Measurements from ENCODE around the gene RESF1.

RESF1 gene

GRCh38 chr12:31951008-31951407 lies 8.2 kb upstream of the RESF1 start:
- no peak for DNase-seq (ENCODE audit: low read depth)
- TF ChIP-seq, protein P1, sequence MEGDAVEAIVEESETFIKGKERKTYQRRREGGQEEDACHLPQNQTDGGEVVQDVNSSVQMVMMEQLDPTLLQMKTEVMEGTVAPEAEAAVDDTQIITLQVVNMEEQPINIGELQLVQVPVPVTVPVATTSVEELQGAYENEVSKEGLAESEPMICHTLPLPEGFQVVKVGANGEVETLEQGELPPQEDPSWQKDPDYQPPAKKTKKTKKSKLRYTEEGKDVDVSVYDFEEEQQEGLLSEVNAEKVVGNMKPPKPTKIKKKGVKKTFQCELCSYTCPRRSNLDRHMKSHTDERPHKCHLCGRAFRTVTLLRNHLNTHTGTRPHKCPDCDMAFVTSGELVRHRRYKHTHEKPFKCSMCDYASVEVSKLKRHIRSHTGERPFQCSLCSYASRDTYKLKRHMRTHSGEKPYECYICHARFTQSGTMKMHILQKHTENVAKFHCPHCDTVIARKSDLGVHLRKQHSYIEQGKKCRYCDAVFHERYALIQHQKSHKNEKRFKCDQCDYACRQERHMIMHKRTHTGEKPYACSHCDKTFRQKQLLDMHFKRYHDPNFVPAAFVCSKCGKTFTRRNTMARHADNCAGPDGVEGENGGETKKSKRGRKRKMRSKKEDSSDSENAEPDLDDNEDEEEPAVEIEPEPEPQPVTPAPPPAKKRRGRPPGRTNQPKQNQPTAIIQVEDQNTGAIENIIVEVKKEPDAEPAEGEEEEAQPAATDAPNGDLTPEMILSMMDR (conservative IDR thresholded peaks at IDR 0.05; ENCODE audit: low read depth, low read length) = no peak
- H3K4me3 ChIP-seq (ENCODE audit: low read depth, low read length) = no peak overlapping the region

GRCh38 chr12:31951939-31952338 lies 7.3 kb upstream of the RESF1 start:
- H3K4me3 ChIP-seq (ENCODE audit: low read depth, low read length) = no peak overlapping the region
- DNase-seq (ENCODE audit: low read depth) = no peak
- TF ChIP-seq, protein P1 (conservative IDR thresholded peaks at IDR 0.05; ENCODE audit: low read depth, low read length) = no peak

DNA sequence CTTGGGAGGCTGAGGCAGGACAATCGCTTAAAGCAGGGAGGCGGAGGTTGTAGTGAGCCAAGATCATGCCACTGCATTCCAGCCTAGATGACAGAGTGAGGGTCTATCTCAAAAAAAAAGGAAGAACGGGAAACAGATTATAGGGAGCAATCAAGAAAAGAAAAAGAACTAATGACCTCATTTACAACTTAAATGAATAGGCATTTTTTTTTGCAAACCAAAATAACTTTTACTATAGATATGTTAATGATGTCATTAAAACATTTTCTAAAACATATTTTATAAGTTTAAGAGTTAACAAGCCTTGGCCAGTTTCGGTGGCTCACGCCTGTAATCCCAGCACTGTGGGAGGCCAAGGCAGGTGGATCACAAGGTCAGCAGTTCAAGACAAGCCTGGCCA lies 6.8 kb upstream of the RESF1 start:
- TF ChIP-seq, protein P1 (conservative IDR thresholded peaks at IDR 0.05; ENCODE audit: low read depth, low read length) = no peak
- no peak overlapping the region for H3K4me3 ChIP-seq (ENCODE audit: low read depth, low read length)

DNA sequence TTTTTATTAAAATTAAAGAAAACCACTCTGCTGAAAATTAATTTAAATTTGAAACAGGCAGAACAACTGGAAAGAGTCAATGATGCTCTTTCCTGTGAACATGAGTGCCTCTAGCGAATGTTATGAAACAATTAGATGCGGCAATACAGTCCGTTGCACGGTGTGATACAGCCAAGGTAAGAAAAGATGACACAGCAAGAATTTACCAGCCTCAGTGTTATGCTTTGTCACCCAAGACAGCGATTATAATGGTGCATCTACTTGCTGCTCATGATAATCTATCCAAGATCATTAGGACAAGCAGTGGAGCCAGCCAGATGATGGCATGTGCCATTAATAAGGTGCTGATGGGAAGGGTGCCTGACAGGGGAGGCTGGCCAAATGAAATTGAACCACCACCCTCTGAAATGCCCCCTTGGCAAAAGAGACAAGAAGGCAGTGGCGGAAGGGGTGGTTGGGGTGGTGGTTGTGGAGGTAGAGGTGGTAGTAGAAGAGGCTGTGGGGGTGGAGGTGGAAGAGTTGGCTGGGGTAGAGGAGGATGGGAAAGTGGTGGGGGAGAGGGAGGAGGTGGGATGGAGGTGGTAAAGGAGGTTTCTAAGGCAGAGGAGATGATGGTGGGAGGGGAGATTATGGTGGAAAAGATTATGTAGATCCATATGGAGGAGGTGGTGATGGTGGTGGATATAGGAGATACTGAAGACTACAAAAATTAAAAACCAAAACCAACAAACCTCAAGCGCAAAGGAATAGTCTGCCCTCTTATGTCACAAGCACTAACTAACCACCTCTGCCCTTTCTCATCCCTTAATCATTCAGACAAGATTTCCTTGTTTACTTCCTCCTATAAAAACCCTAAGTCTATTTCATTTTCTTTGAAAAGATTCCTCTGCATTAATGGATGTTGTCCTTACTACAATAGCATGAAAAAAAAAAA lies 4.0 kb upstream of the RESF1 start:
- H3K4me3 ChIP-seq (ENCODE audit: low read depth, low read length) = no peak overlapping the region
- DNase-seq (ENCODE audit: low read depth) = no peak
- TF ChIP-seq, protein P1 (conservative IDR thresholded peaks at IDR 0.05; ENCODE audit: low read depth, low read length) = no peak

More for the DNA sequence above, 6.8 kb upstream of the RESF1 start:
- no peak for DNase-seq (ENCODE audit: low read depth)

- peak overlapping the region; percentile 82 for H3K4me3 ChIP-seq (ENCODE audit: low read depth, low read length)
- TF ChIP-seq, protein P1 (conservative IDR thresholded peaks at IDR 0.05; ENCODE audit: low read depth, low read length) = no peak
- DNase-seq (ENCODE audit: low read depth) = peak; percentile 80
Observed at GRCh38 chr12:31958569-31959160, 550 bp upstream of the RESF1 start.

- peak; percentile 60 for DNase-seq (ENCODE audit: low read depth)
- peak overlapping the region; percentile 82 for H3K4me3 ChIP-seq (ENCODE audit: low read depth, low read length)
- TF ChIP-seq, protein P1 (conservative IDR thresholded peaks at IDR 0.05; ENCODE audit: low read depth, low read length) = peak; percentile 18
Observed at GRCh38 chr12:31959701-31960391, 631 bp downstream of the RESF1 start.

Measured in choroid plexus epithelial cell (primary cell).